Nephron progenitor cell (in vitro differentiated cells): Measurements from ENCODE around the gene RERE.

Experiments
- DNase-seq: peaks from one replicate; pipeline ENCODE4 v3.0.0; 2021
- H3K27ac Mint-ChIP-seq: 2 replicates; pipeline ENCODE4 v1.8.0; 2021; ENCODE audit warnings: mild to moderate bottlenecking, moderate library complexity, mixed read lengths
- H3K27me3 Mint-ChIP-seq: 2 replicates; pipeline ENCODE4 v1.8.0; 2021; ENCODE audit warnings: mild to moderate bottlenecking, low read depth, mixed read lengths; ENCODE audit not compliant: poor library complexity
- H3K36me3 Mint-ChIP-seq: 2 replicates; pipeline ENCODE4 v1.8.0; 2021; ENCODE audit warnings: low read depth, mixed read lengths
- H3K4me1 Mint-ChIP-seq: 2 replicates; pipeline ENCODE4 v1.8.0; 2021; ENCODE audit warnings: mixed read lengths
- H3K4me3 Mint-ChIP-seq: 2 replicates; pipeline ENCODE4 v1.8.0; 2021; ENCODE audit warnings: mild to moderate bottlenecking, moderate library complexity, mixed read lengths
- H3K9me3 Mint-ChIP-seq: 2 replicates; pipeline ENCODE4 v1.8.0; 2021; ENCODE audit warnings: mild to moderate bottlenecking, moderate library complexity, mixed read lengths
- TF ChIP-seq, protein P1 (sequence below): fragments of 200-600 bp; sonication (generic); IDR thresholded peaks from 2 replicates; pipeline ENCODE4 v1.5.0; 2021; ENCODE audit warnings: antibody characterized with exemption

RERE gene

DNA sequence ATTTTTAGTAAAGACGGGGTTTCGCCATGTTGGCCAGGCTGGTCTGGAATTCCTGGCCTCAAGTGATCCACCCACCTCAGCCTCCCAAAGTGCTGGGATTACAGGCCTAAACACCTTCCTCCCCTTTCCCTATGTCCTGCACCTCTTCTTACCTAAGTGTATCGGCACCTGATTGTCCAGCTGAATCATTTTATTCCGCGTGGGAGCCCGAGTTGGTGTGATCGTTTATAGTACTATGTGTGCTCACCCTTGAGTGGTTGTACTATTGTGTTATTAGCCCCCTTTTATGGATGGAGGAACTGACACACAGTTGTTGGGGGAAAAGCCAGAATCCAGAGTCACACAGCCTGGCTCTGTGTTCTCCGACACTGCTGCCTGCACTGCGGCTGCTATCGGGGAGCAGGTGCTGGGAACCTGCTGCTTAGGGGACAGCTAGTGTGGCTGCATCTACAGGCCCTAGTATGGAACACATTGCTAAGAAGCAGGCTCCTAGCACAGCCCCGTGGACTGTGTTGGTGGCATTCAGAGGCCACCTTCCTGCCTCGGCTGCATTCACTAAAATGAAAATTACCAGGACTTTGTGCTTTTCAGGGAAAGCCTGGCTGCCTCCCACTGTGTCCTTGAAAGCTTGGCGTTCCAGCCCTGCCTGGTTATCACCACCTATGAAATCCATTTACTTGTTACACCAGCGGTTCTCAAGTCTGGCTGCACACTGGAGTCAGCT lies 39.4 kb upstream of the RERE start:
- Mint-ChIP-seq H3K27ac (peak overlapping the region; percentile 86), H3K36me3 (peaks cover 49% of the 10 kb centered on the region), H3K4me3 (no peak overlapping the region), H3K4me1 (peaks cover 37% of the 10 kb centered on the region), H3K27me3 (peaks cover 7% of the 10 kb centered on the region), H3K9me3 (no peaks in the 10 kb centered on the region)
- TF ChIP-seq, protein P1, sequence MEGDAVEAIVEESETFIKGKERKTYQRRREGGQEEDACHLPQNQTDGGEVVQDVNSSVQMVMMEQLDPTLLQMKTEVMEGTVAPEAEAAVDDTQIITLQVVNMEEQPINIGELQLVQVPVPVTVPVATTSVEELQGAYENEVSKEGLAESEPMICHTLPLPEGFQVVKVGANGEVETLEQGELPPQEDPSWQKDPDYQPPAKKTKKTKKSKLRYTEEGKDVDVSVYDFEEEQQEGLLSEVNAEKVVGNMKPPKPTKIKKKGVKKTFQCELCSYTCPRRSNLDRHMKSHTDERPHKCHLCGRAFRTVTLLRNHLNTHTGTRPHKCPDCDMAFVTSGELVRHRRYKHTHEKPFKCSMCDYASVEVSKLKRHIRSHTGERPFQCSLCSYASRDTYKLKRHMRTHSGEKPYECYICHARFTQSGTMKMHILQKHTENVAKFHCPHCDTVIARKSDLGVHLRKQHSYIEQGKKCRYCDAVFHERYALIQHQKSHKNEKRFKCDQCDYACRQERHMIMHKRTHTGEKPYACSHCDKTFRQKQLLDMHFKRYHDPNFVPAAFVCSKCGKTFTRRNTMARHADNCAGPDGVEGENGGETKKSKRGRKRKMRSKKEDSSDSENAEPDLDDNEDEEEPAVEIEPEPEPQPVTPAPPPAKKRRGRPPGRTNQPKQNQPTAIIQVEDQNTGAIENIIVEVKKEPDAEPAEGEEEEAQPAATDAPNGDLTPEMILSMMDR, result no peak
- no peak for DNase-seq

DNA sequence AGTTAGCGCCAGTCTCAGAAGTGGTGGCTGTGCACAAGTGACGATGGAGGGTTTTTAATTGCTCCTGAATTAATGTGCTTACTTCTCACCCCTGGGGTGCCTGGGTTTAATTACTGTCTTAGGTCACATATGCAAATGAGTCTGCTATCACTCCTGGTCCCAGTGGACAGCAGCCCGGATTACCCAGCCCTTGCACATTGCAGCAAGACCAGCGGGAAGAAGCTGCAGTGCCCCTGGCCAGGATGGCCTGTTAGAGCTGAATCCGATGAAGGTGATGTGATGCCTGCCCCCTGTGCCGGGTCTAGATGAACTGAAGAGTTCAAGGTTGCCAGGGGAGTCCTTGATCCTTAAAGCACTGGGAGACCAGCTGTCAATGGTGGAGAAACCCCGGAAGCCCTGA lies 36.8 kb upstream of the RERE start:
- H3K9me3 Mint-ChIP-seq, result no peaks in the 10 kb centered on the region
- no peak overlapping the region for H3K4me3 Mint-ChIP-seq
- H3K36me3 Mint-ChIP-seq, result peaks cover 27% of the 10 kb centered on the region
- H3K27me3 Mint-ChIP-seq, result peaks cover 5% of the 10 kb centered on the region
- H3K27ac Mint-ChIP-seq, result peak overlapping the region; percentile 69
- DNase-seq, result no peak
- TF ChIP-seq, protein P1, result no peak
- H3K4me1 Mint-ChIP-seq, result peaks cover 18% of the 10 kb centered on the region

DNA sequence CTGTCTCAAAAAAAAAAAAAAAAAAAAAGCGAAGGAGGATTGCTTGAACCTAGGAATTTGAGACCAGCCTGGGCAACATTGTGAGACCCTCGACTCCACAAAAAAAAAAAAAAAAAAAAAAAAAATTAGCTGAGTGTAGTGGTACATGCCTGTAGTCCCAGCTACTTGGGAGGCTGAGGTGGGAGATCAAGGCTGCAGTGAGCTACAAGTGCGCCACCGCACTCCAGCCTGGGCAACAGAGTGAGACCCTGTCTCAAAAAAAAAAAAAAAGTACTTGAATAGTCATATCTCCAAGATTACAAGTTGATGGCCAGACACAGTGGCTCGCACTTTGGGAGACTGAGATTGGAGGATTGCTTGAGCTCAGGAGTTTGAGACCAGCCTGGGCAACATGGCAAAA lies 33.6 kb upstream of the RERE start:
- Mint-ChIP-seq H3K4me1 (peaks cover 21% of the 10 kb centered on the region), H3K27ac (no peak overlapping the region), H3K4me3 (no peak overlapping the region), H3K36me3 (peaks cover 2% of the 10 kb centered on the region), H3K9me3 (no peaks in the 10 kb centered on the region), H3K27me3 (no peaks in the 10 kb centered on the region)
- DNase-seq, result no peak
- TF ChIP-seq, protein P1, result no peak

DNA sequence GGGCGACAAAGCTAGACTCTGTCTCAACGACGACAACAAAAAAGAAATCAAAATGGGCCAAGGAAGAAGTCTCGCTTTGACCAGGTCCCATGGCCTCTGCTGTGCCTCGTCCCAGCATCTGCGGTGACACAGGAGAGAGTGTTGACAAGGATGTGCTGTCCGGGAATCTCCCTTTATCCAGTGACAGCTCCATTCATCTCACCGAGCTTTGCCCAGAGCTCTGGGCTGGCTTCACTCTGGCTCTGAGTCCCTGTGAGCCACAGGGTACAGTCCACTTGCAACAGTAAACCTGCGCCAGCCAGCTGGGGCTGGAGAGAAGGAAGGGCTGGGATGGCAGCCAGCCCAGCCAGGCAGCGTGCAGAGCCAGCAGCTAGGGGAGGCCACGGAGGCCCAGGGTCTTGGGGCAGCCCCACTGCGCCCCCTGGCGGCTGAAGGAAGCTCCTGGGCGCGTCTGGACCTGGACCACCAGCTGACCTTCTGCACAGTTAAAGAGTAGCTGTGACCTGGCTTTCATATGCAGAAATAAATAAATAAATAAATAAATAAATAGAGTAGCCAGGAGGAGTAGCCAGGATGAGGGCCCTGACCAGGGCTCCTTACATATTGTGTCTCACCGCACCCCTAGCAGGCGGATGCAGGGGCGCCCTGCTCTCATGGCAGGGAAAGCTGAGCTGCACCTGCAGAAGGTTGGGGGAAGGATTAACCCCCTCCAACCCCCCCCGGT lies 31.4 kb upstream of the RERE start:
- Mint-ChIP-seq H3K9me3 (no peaks in the 10 kb centered on the region), H3K27ac (no peak overlapping the region), H3K4me1 (peaks cover 40% of the 10 kb centered on the region), H3K36me3 (no peaks in the 10 kb centered on the region), H3K4me3 (no peak overlapping the region), H3K27me3 (no peaks in the 10 kb centered on the region)
- DNase-seq, result peak; percentile 92
- TF ChIP-seq, protein P1, result peak; percentile 91

DNA sequence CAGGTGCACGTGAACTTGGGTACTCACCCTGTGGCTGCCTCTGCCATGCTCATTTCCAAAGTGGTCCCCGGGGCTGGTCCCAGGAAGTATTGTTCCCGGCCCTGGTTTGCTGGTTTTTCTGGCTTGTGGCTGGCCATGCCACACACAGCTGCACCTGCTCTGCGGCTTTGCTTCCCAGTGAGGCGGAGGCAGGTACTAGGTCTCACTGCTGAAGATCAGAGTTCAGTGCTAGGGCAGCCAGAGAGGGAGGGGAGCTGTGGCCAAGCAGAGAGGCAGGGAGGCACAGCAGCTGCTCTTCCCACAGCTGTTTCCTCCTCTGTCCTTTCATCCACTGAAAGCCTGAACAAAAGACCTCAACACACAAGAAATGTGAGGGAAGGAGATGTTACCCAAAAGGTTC lies 30.6 kb upstream of the RERE start:
- no peak for DNase-seq
- no peak overlapping the region for H3K4me3 Mint-ChIP-seq
- H3K36me3 Mint-ChIP-seq, result no peaks in the 10 kb centered on the region
- H3K4me1 Mint-ChIP-seq, result peaks cover 44% of the 10 kb centered on the region
- H3K27me3 Mint-ChIP-seq, result no peaks in the 10 kb centered on the region
- H3K27ac Mint-ChIP-seq, result no peak overlapping the region
- TF ChIP-seq, protein P1, result no peak
- peaks cover under 1% of the 10 kb centered on the region for H3K9me3 Mint-ChIP-seq
